Stimulated activated CD8-positive, alpha-beta memory T cell treated with anti-CD3 and anti-CD28 coated beads, Interleukin-7, amount 100 ng/mL, for 24 hours (primary cell): ENCODE data around the gene PSEN1.

Experiments
- DNase-seq: peaks from one replicate; pipeline ENCODE4 v3.0.0-alpha.2; 2020; ENCODE audit warnings: low read depth

Gene PSEN1

DNA sequence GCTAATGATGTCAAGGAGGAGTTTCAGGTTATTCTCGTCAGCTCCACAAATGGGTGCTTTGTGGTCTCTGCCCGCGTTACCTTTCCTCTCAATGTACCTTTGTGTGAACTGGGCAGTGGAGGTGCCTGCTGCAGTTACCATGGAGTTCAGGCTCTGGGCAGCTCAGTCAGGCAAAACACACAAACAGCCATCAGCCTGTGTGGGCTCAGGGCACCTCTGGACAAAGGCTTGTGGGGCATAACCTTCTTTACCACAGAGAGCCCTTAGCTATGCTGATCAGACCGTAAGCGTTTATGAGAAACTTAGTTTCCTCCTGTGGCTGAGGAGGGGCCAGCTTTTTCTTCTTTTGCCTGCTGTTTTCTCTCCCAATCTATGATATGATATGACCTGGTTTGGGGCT lies 84.3 kb downstream of the PSEN1 start:
- no peak for DNase-seq

GRCh38 chr14:73221945-73222344 lies 85.6 kb downstream of the PSEN1 start:
- no peak for DNase-seq

DNA sequence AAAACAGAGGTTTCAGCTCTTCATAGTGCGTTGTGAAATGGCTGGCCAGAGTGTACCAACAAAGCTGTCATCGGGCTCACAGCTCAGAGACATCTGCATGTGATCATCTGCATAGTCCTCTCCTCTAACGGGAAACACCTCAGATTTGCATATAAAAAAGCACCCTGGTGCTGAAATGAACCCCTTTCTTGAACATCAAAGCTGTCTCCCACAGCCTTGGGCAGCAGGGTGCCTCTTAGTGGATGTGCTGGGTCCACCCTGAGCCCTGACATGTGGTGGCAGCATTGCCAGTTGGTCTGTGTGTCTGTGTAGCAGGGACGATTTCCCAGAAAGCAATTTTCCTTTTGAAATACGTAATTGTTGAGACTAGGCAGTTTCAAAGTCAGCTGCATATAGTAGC lies 86.7 kb downstream of the PSEN1 start:
- no peak for DNase-seq

DNA sequence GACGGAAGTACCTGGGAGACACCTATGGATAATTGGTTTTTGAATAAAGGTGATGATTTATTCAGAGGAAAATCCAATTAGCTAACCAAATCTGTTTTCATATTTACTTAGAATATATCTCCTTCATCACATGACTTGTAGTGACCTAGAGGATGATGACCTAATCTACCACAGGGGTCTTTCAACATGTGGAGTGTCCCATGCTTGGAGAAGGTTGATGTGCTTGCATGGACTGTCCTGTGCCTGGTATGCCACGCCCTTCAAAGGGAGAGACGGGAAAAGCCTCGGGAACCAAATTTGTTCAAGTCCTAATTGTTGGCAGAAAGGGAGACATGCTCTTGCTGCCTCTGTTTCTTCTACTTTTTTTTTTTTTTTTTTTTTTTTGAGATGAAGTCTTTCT lies 89.2 kb downstream of the PSEN1 start:
- DNase-seq: no peak

GRCh38 chr14:73227812-73228781 lies 91.8 kb downstream of the PSEN1 start:
- no peak for DNase-seq

- no peak for DNase-seq
Observed at GRCh38 chr14:73230051-73230450, 93.7 kb downstream of the PSEN1 start.

GRCh38 chr14:73231981-73232851 lies 95.9 kb downstream of the PSEN1 start:
- no peak for DNase-seq

- DNase-seq: no peak
Observed at GRCh38 chr14:73232984-73233383, 96.7 kb downstream of the PSEN1 start.

DNA sequence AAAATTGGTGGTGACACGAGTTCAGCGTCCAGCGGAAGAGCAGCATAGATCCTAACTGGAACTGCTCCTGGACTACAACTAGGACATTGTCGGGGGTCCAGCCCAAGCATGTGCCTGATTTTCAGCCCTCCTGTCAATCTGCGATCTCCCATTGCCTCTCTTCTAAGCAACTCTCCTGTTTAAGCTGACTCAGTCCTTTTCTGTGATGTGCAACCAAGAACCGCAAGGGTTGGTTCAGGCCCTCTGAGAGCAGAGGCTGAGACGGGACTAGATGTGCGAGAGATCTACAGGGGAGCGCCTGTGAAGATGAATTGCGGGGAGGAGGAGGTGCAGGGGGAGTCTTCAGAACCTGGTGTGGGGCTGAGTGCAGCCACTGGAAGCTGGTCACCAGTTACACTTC lies 97.3 kb downstream of the PSEN1 start:
- no peak for DNase-seq

- no peak for DNase-seq
Observed at GRCh38 chr14:73234029-73234428, 97.7 kb downstream of the PSEN1 start.

GRCh38 chr14:73234586-73235394 lies 98.5 kb downstream of the PSEN1 start:
- DNase-seq: no peak

DNA sequence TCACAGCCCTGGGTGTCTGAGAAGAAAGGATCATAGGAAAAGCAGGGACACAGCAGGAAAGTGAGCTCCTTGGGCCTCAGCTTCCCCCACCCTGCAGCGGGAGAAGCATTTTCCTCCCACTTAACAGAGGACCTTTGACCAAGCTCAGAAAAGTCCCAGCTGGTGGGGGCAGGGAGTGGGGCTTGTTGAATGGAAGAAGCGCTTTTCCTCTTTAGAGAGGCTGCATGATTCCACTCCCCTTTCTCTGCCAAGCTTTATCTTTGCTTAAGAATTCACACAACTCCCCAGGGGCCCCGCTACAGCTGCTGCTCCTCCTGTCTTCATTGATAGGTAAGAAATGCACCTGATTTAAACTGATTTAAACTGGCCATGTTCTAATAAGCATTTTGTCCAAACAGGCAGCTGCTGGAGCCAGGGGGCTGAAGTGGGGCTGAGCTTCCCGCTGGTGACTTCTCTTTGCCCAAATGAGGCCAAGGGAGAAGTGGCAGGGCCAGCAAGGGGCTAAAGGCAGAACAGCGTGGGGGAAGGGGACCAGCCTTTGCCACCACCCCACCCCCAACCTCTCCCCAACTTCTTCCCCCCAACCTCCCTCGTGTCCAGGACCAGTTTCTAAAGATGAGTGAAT lies 99.3 kb downstream of the PSEN1 start:
- no peak for DNase-seq

DNA sequence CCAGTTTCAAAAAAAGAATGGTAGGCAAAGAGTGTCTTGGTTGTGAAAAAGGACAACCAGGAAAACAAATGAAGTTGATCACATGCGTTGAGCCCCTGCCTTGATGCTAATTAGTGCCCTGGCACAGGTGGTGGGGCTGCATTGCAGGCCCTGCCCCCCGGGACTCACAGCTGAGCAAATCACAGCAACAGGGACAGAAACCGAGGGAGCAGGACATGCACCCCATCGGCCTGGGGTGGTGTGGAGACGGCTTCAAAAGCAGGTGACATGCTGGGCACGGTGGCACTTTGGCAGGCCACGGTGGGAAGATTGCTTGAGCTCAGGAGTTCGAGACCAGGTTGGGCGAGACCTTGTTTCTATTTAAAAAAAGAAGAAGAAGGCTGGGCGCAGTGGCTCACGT lies 99.8 kb downstream of the PSEN1 start:
- DNase-seq: no peak

- no peak for DNase-seq
Observed at GRCh38 chr14:73236752-73237218, 100.5 kb downstream of the PSEN1 start.

GRCh38 chr14:73237219-73237785 lies 101.0 kb downstream of the PSEN1 start, which contains the start of gene PAPLN:
TSS of gene PAPLN (plus strand) at chr14:73237506. CDS start at chr14:73239779, 2,273 bp downstream.
- DNase-seq: no peak

DNA sequence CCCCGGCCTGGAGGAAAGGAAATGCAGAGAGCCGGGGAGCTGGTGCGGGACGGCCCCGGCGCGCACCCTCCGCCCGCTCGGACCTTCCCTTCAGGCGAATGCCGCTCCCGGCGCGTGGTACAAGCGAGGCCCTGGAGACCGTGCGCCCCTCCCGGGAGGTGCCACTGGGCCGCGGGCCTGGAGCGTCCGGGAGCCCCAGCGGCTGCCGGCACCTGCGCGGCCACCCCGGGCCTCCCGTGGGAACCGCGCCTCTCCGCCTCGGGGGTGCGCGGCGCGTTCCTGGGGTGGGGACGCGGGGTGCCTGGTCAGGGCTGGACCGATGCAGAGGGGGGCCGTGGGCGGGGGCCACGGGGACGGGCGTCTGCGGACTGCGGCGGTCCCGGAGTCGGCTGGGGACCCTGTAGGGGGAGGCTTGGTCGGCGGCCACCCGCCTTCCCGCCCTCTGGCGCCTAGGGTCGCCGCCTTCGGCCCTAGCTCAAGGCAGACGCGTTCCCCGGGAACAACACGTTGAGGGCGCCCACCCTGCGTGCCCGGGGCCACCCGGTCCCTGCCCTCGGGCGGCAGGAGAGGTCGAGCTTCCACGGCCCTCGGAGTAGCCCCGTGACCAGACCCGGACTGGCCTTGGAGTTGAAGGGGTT lies 101.6 kb downstream of the PSEN1 start:
- DNase-seq: no peak

- no peak for DNase-seq
Observed at GRCh38 chr14:73238424-73238852, 102.1 kb downstream of the PSEN1 start.

GRCh38 chr14:73238941-73239340 lies 102.6 kb downstream of the PSEN1 start:
- DNase-seq: no peak

DNA sequence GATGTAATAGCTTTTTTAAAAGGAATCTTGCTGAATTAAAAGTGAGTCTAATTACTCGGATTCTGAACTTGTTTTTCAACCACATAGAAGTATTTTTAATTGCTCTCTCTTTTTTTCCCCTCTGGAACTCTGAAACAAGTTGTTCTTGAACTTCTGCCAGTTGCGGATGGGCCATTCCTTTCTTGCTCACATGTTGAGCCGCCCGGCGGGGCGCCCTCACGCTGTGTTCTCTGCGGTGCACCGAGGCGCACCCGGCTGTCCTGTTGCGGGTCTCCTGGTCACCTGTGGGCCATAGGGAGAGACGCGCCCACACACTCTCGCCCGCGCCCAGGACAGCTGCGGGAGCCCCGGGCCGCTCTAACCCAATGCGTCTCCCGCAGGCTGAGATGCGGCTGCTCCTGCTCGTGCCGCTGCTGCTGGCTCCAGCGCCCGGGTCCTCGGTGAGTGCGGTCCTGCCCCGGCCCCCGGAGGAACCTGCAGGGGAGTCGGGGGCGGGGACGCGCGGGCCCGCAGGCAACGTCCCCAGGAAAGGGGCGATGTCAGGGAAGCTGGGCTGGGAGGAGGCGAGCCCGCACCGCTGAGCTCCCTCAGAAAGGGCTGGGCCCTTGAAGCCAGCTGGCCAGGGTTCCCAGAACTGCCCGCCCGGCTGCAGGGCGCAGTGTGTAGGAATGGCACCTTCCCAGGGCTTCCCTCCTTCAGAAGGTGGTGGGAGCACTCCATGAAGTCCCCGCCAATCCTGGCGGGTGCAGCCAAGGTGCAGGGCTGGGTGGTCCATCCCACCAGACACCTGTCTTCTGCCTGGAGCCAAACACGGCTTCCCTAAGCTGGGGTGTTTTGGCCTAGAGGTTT lies 103.3 kb downstream of the PSEN1 start:
- no peak for DNase-seq
